ENCODE results near the gene STK32B.
"Not testable (repeated sequence)": the region's sequence is repeated elsewhere in the genome, so short reads cannot be mapped to it uniquely, and the experiment has no call there.

STK32B gene

GRCh38 chr4:5051278-5052203, at the start of gene STK32B:
TSS of gene STK32B (plus strand) at chr4:5051480.
- no peak for DNase-seq (ENCODE audit: low read depth, low spot score)

- DNase-seq (ENCODE audit: low read depth, low spot score) = not testable (repeated sequence)
These were observed 49.6 kb upstream of the STK32B start for GRCh38 chr4:5001641-5002040.

GRCh38 chr4:5003372-5003857, 47.9 kb upstream of the STK32B start:
- DNase-seq (ENCODE audit: low read depth, low spot score) = no peak

DNA sequence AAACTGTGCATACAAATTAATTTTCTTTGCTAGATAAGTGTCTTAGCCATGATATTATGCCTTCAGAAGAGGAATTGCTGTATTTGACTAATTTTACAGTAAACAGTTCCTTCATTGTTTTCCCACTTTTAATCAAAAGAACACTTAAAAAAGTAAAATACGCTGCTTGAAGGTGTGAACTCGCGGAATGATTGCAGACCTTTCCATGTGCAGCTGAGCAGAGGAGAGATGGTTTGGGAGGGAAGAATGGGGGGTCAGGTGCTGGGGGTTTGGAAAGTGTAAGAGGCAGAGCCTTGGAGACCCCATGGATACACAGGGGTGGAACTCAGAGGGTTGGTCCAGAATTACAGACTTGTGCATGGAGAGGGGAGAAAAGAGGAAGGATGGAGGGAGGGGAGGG, 47.4 kb upstream of the STK32B start:
- DNase-seq (ENCODE audit: low read depth, low spot score) = no peak

DNA sequence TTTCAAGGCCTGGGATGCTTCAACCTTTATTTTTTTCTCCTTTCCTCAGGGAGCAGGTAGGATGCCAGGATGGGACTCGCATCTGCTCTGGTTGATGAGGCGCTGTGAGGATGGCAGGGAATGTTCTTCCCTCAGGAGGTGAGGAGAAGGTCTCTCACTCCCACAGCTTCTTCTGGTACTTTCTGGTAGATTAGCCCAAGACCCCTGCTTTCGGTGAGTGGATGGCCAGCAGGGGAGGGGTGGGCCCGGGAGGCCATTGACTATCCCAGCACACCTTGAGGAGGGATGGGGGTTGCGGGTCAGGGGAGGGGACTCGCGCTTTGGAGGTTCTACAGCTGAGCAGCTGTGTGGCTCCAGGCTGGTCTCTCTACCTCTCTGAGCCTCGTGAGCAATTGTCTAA, 46.8 kb upstream of the STK32B start:
- DNase-seq (ENCODE audit: low read depth, low spot score) = no peak

DNA sequence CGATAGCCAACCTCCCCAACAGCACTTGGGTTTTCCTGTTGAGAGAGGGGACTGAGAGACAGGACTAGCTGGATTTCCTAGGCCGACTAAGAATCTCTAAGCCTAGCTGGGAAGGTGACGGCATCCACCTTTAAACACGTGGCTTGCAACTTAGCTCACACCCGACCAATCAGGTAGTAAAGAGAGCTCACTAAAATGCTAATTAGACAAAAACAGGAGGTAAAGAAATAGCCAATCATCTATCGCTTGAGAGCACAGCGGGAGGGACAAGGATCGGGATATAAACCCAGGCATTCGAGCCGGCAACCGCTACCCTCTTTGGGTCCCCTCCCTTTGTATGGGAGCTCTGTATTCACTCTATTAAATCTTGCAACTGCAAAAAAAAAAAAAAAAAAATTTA, 44.3 kb upstream of the STK32B start:
- not testable (repeated sequence) for DNase-seq (ENCODE audit: low read depth, low spot score)

DNA sequence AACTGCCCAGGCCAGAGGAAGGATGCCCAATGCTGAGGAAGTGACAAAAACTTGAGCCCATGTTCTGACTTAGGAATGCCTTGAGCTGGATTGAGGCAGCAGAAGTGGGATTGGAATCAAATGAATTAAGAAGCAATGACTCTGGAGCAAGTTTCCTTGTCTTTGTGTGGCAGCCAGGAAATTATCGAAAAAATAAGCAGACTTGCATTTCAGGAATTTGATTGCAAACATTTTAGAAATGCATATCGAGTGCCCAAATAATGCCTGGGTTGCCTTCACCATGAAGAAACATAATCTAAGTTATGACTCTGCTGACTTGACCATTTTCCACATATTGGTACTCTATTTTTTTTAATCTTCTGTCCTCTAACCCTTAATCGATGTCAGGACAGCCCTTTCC, 41.5 kb upstream of the STK32B start:
- no peak for DNase-seq (ENCODE audit: low read depth, low spot score)

DNA sequence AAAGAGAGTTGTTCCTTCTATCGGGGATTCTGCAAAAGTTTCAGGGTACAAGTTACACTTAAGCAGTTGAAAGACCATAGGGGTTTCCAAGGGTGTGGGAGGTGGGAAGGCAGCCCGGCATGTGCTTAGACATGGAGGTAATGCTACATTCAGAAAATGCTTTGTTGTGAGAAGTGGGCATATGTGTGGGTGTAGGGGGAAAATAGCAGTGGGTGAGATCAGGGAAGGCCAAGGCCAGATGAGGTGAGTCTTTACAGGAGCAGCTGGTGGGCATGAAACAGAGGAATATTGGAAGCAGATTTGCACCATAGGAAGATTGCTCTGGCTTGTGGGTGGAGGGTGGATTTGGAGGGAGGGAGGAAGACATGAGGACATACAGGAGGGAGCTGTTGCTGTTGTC, 40.3 kb upstream of the STK32B start:
- no peak for DNase-seq (ENCODE audit: low read depth, low spot score)

DNA sequence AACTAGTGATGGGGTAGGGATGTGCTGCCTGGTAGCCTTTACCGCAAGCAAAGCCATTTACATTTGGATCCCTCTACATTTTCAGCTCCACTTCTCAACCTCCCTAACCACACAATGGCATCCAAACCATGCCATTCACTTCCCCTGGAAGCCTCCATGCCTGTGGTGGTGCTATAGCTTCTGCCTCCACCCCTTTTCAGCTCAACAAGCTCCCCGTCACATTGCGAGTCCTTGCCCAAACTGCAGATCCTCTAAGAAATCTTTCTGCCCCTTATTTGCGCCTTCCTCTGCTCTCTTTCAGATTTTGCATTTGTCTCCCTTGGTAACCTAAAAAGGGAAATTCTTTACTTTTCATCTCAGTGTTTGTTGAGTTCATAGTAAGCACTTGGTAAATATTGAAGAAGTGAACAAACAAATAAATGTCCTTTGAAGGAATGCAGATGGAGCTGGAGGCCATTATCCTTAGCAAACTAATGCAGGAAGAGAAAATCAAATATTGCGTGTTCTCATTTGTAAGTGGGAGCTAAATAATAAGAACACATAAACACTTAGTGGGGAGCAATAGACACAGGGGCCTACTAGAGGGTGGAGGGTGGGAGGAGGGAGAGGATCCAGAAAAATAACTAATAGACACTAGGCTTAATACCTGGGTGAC, 38.9 kb upstream of the STK32B start:
- DNase-seq (ENCODE audit: low read depth, low spot score) = no peak

DNA sequence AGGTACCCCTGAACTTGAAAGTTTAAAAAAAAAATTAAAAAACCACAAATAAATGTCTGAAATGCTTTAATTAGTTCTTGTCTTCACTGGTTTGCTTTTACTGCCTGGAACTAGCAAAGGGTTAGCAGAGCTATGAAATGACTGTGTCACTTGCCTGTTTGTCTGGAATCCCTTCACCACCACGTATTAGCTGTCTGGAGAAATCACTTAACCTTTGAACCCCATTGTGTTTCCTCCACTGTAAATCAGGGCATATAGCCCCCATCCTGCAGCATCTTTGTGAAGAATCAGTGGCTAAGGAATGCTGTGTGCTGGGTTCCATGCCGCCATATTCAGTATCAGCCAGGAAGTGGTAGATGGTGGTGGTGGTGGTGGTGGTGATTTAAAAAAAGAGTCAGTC, 38.3 kb upstream of the STK32B start:
- DNase-seq (ENCODE audit: low read depth, low spot score) = no peak

DNA sequence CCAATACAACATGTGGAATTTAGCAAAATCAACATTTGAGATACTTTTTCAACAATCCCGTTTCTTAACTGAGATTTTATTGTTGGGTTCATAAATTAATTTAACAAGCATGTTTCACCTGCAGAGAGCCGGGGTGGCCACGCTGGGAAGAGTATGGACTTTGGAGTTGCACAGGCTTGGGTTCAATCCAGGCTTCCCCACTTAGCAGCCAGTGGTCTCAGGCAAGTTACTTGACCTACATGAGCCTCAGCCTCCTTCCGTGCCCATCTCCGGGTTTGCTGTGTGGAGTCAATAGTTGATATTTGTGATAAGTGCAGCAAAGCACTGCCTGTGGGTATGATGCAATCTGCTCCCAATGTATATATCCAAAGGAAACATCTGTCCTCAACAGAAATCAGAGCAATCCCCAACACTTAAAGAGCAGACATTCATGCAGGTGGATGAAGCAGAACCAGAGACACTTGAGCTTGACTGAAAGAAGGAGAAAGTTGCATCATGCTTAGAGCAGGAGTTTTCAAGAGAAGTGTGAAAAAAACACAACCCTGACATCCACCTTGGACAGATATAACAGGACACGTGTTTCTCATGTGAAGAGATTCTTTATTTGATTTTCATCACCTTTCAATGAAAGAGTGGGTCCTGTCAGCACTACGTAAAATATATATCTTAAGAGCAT, 37.1 kb upstream of the STK32B start:
- no peak for DNase-seq (ENCODE audit: low read depth, low spot score)

DNA sequence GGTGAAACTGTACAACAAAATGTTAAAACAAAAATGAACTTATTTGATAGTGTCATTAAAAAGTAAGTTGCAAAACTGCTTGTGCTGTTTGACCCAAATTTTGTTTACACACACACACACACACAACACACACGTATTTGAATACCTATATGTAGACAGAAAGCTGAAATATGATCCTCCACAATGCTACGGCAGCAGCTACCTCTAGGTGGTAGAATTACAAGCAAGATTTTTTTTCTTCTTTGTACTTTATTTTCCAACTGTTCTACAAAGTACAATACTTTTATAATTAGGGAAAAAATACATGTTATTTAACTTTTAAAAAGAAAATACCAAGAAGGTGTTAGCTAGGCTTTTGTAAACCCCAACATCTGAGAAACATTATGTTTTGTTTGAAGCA, 33.2 kb upstream of the STK32B start:
- DNase-seq (ENCODE audit: low read depth, low spot score) = no peak

DNA sequence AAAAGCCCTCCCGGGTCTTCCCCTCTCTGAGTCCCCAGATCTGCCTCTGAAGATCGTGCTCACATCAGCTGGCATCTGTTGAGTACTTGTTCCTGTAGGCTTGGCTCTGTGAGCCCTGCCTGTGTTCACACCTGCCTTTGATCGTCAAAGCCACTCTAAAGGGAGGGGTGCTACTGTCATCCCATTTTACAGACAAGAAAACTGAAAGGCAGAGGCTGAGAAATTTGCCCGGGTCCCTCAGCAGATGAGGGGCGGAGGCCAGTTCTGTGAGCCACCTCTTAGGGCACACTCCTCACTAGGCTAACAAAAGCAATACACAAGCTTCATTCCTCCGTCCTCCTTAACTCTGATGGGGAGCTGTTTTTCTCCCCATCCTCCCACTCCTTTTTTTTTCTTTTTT, 32.7 kb upstream of the STK32B start:
- no peak for DNase-seq (ENCODE audit: low read depth, low spot score)

DNA sequence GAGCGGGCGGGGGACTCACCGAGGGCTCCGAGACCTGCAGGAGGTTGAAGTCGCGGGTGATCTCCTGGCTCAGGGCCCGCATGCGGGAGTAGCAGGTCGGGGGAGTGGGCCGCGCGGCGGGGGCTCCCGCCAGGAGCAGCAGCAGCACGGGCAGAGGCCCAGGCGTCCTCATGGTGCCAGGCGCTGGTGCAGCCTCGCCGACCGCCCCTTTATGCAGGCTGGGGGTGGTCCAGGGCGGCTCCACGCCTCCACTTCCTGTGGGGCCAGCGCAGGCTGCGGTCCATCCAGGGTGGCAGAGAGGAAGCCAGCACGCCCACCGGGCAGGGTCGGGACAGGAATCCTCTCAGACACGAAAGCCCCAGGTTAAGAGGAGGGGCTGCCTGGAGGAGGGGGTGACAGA, 32.0 kb upstream of the STK32B start, which contains the start of gene CYTL1:
Gene CYTL1, minus strand, starts transcription at position 185 of the 400 bp plus-strand sequence. Its CDS starts 13 bp downstream, at position 172.
- DNase-seq (ENCODE audit: low read depth, low spot score) = no peak

DNA sequence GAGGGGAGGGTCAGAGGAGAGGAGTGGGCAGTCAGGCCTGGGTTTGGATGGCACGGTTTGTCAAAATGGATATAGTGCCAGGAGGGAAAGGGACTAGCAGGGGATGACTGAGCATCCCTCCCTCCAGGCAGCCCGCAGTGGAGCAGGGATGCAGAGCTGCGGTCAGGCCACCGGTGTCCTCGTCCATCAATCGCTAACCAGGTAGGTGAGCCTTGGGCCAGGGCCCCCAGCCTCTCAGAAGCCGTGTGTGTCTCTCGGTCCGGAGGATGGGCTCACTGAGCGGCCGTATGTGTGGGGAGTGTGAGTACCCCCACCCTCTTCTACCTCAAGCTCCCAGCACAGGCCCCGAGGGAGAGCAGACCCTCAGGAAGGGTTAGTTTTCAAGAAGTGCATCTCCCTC, 31.5 kb upstream of the STK32B start:
- no peak for DNase-seq (ENCODE audit: low read depth, low spot score)

- no peak for DNase-seq (ENCODE audit: low read depth, low spot score)
These were observed 30.9 kb upstream of the STK32B start for GRCh38 chr4:5020341-5020740.

GRCh38 chr4:5021546-5021945, 29.7 kb upstream of the STK32B start:
- DNase-seq (ENCODE audit: low read depth, low spot score) = no peak

- no peak for DNase-seq (ENCODE audit: low read depth, low spot score)
These were observed 26.6 kb upstream of the STK32B start for GRCh38 chr4:5024673-5025072.

DNA sequence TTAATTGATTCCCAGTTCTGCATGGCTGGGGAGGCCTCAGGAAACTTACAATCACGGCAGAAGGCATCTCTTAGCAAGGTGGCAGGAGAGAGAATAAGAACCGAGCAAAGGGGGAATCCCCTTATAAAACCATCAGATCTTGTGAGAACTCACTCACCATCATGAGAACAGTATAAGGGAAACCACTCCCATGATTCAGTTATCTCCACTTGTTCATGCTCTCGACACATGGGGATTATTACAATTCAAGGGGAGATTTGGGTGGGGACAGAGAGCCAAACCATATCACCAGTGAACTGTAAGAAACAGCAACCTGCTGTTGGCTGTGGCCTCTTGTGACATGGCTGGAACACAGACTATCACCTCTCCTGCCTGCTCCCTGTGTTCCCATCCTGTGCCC, 24.9 kb upstream of the STK32B start:
- DNase-seq (ENCODE audit: low read depth, low spot score) = no peak

DNA sequence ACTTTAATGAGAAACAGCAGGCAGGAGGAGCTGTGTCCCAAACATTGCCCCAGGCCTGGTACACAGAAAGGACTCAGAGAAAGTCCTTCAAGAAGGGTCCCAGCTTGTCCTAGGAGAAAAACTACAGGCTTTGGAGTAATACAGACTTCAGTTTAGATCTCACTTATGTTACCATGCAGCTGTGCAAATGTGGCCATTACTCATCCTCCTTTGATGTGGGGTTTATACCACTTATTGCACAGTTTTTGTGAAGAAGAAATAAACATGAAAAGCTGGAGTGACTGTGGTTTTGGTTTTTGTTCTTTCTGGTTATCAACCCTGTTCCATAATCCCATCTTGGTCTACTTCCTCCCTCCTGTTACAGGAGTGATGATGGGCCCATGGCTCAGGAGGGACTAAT, 23.9 kb upstream of the STK32B start:
- DNase-seq (ENCODE audit: low read depth, low spot score) = no peak

- DNase-seq (ENCODE audit: low read depth, low spot score) = no peak
These were observed 22.8 kb upstream of the STK32B start for GRCh38 chr4:5028480-5028879.

- DNase-seq (ENCODE audit: low read depth, low spot score) = no peak
These were observed 21.8 kb upstream of the STK32B start for GRCh38 chr4:5029447-5029846.

All from activated naive CD8-positive, alpha-beta T cell treated with anti-CD3 and anti-CD28 coated beads, Interleukin-2, amount 50 U/mL, for 16 hours (primary cell).